ENCODE data around the gene NOL6.

Gene NOL6

GRCh38 chr9:33437898-33438297, 35.8 kb downstream of the NOL6 start:
- no peak overlapping the region for H3K4me3 ChIP-seq (ENCODE audit: low read depth, low read length)
- no peak for DNase-seq (ENCODE audit: low read depth, low spot score)
- ChIA-PET CTCF (interaction anchor here (1.5 to 7.1 kb wide), 4 partner anchors 10 to 62 kb away, joined by 3 to 81 read pairs (median 9); partner anchors contain the start of gene AQP3), POLR2A (no interaction called here)
- no peak for TF ChIP-seq CTCF (IDR thresholded peaks at IDR 0.05; ENCODE audit: insufficient read depth, low read length, missing control alignments)

GRCh38 chr9:33437205-33437604, 36.5 kb downstream of the NOL6 start:
- ChIA-PET POLR2A (no interaction called here), CTCF (interaction anchor here (2.0 to 7.1 kb wide), 3 partner anchors 11 to 22 kb away, joined by 6 to 81 read pairs (median 12); partner anchors contain the start of gene AQP3)
- DNase-seq (ENCODE audit: low read depth, low spot score), result no peak
- no peak overlapping the region for H3K4me3 ChIP-seq (ENCODE audit: low read depth, low read length)
- no peak for TF ChIP-seq CTCF (IDR thresholded peaks at IDR 0.05; ENCODE audit: insufficient read depth, low read length, missing control alignments)

- no peak overlapping the region for H3K4me3 ChIP-seq (ENCODE audit: low read depth, low read length)
- DNase-seq (ENCODE audit: low read depth, low spot score), result no peak
- POLR2A ChIA-PET, result no interaction called here
- CTCF ChIA-PET, result interaction anchor here (1.5 to 7.1 kb wide), 3 partner anchors 16 to 20 kb away, joined by 3 to 81 read pairs (median 33); no protein-coding TSS in a partner anchor
- TF ChIP-seq CTCF (IDR thresholded peaks at IDR 0.05; ENCODE audit: insufficient read depth, low read length, missing control alignments), result no peak
Measured at GRCh38 chr9:33436445-33436844, 37.3 kb downstream of the NOL6 start.

- POLR2A ChIA-PET, result interaction anchor here (0.7 kb wide), 1 partner anchor 38 kb away, joined by 3 read pairs; the partner anchor contains the start of gene NOL6
Measured at GRCh38 chr9:33435821-33436277, 37.9 kb downstream of the NOL6 start.

GRCh38 chr9:33434317-33435105, 39.2 kb downstream of the NOL6 start:
- POLR2A ChIA-PET, result no interaction called here
- no peak for TF ChIP-seq CTCF (IDR thresholded peaks at IDR 0.05; ENCODE audit: insufficient read depth, low read length, missing control alignments)
- no peak overlapping the region for H3K4me3 ChIP-seq (ENCODE audit: low read depth, low read length)
- CTCF ChIA-PET, result interaction anchor here (0.8 to 6.3 kb wide), 6 partner anchors 13 to 190 kb away, joined by 3 to 45 read pairs (median 6); partner anchors contain the start of gene AQP3
- no peak for DNase-seq (ENCODE audit: low read depth, low spot score)

More at GRCh38 chr9:33435821-33436277, 37.9 kb downstream of the NOL6 start:
- no peak overlapping the region for H3K4me3 ChIP-seq (ENCODE audit: low read depth, low read length)
- CTCF ChIA-PET, result interaction anchor here (1.5 to 6.3 kb wide), 3 partner anchors 11 to 19 kb away, joined by 3 to 33 read pairs (median 8); partner anchors contain the start of gene AQP3
- no peak for DNase-seq (ENCODE audit: low read depth, low spot score)
- no peak for TF ChIP-seq CTCF (IDR thresholded peaks at IDR 0.05; ENCODE audit: insufficient read depth, low read length, missing control alignments)

- DNase-seq (ENCODE audit: low read depth, low spot score), result no peak
- ChIA-PET POLR2A (no interaction called here), CTCF (interaction anchor here (1.3 to 6.3 kb wide), 5 partner anchors 14 to 59 kb away, joined by 3 to 45 read pairs (median 5); no protein-coding TSS in a partner anchor)
- no peak for TF ChIP-seq CTCF (IDR thresholded peaks at IDR 0.05; ENCODE audit: insufficient read depth, low read length, missing control alignments)
- no peak overlapping the region for H3K4me3 ChIP-seq (ENCODE audit: low read depth, low read length)
Measured at GRCh38 chr9:33433871-33434270, 39.9 kb downstream of the NOL6 start.
